GM23338 (cell line): ENCODE measurements around the gene ENDOU.

ENCODE experiments used
- CREB1 ChIP-seq: fragments of 250-450 bp; sonication (Bioruptor Pico); IDR thresholded peaks from 2 replicates; pipeline ENCODE4 v1.5.0; 2020; ENCODE audit warnings: low read depth, mild to moderate bottlenecking, moderate library complexity
- CTCF ChIP-seq, 2 experiments: fragments of 200-600 bp in 1 of 2; sonication (generic) in 1 of 2; conservative IDR thresholded peaks; 2 replicates each; pipeline versions ENCODE4 v1.5.1 to v1.6.1; 2016 to 2017; ENCODE audit warnings: antibody characterized with exemption in 2 of 2, low read depth in 2 of 2, mild to moderate bottlenecking in 2 of 2, moderate library complexity in 1 of 2
- ETS1 ChIP-seq: IDR thresholded peaks from 2 replicates; pipeline ENCODE4 v1.6.1; 2016; ENCODE audit warnings: antibody characterized with exemption
- EZH2 ChIP-seq: fragments of 200-600 bp; sonication (generic); IDR thresholded peaks from one replicate; pipeline ENCODE4 v1.8.0; 2017; ENCODE audit warnings: antibody characterized with exemption, mild to moderate bottlenecking, low read depth; ENCODE audit not compliant: unreplicated experiment
- EZH2phosphoT487 ChIP-seq: fragments of 200-600 bp; sonication (generic); IDR thresholded peaks from one replicate; pipeline ENCODE4 v1.8.1; 2018; ENCODE audit warnings: antibody characterized with exemption; ENCODE audit not compliant: unreplicated experiment
- POLR2AphosphoS5 ChIP-seq: IDR thresholded peaks from 2 replicates; pipeline ENCODE4 v1.6.1; 2016; ENCODE audit warnings: antibody characterized with exemption, low read depth
- STAT1 ChIP-seq: IDR thresholded peaks from one replicate; pipeline ENCODE4 v1.6.1; 2016; ENCODE audit warnings: antibody characterized with exemption; ENCODE audit not compliant: unreplicated experiment
- ZNF114 ChIP-seq: fragments of 250-450 bp; sonication (Bioruptor Pico); IDR thresholded peaks from 2 replicates; pipeline ENCODE4 v1.5.0; 2020; ENCODE audit warnings: mild to moderate bottlenecking, moderate library complexity

GRCh38 chr12:47705566-47706425 is 19.5 kb downstream of the ENDOU start, which contains the start of gene RPAP3:
- TF ChIP-seq CTCF (conservative IDR thresholded peaks at IDR 0.05; ENCODE audit: low read depth in 2 of 2): peak; percentile 42 to 47
- TF ChIP-seq POLR2AphosphoS5: peak; percentile 97
- TF ChIP-seq ETS1: 0 out of 2 replicates have a peak, but pooled peaks have one; percentile 37
- TF ChIP-seq EZH2phosphoT487: no peak
- TF ChIP-seq EZH2: no peak
- no peak for TF ChIP-seq ZNF114 (CRISPR knock-in tag)
- TF ChIP-seq CREB1 (CRISPR knock-in tag): peak; percentile 72
- TF ChIP-seq STAT1: no peak
